ENCODE data around the gene MT1G. TPM values are rescaled to one million over a fixed set of nuclear protein-coding genes. Genes with fewer than 3 reads are reported as not detected.

Gene MT1G
- total RNA-seq, 1 experiment from 2014 or later, result not detected

- no TSS peak for BruUV-seq (replicated peaks)
- Mint-ChIP-seq H3K36me3 (ENCODE audit: insufficient read depth, unreplicated experiment) (no peaks in the 10 kb centered on the region), H3K27ac (ENCODE audit: unreplicated experiment) (no peak overlapping the region), H3K4me3 (ENCODE audit: low read depth, unreplicated experiment) (no peak overlapping the region), H3K27me3 (ENCODE audit: unreplicated experiment) (peaks cover 98% of the 10 kb centered on the region), H3K4me1 (ENCODE audit: low read depth, unreplicated experiment) (no peaks in the 10 kb centered on the region), H3K9me3 (ENCODE audit: low read depth, unreplicated experiment) (no peaks in the 10 kb centered on the region)
- CTCF ChIA-PET, result no interaction called here
- no peak for TF ChIP-seq CTCF (IDR thresholded peaks at IDR 0.05; ENCODE audit: unreplicated experiment)
- intact Hi-C loops (cut with micrococcal nuclease; ENCODE audit: unreplicated experiment), result no loop called here
- DNase-seq, result no peak
Measured at GRCh38 chr16:56664506-56664905, 3.4 kb downstream of the MT1G start.

- peaks cover 80% of the 10 kb centered on the region for H3K27me3 Mint-ChIP-seq (ENCODE audit: unreplicated experiment)
- no TSS peak for BruUV-seq (replicated peaks)
- no peaks in the 10 kb centered on the region for H3K4me1 Mint-ChIP-seq (ENCODE audit: low read depth, unreplicated experiment)
- intact Hi-C loops (cut with micrococcal nuclease; ENCODE audit: unreplicated experiment), result no loop called here
- DNase-seq, result no peak
- no peak overlapping the region for H3K4me3 Mint-ChIP-seq (ENCODE audit: low read depth, unreplicated experiment)
- CTCF ChIA-PET, result interaction anchor here (0.6 kb wide), 2 partner anchors 17 to 38 kb away, joined by 4 to 5 read pairs; no protein-coding TSS in a partner anchor
- H3K36me3 Mint-ChIP-seq (ENCODE audit: insufficient read depth, unreplicated experiment), result peaks cover 5% of the 10 kb centered on the region
- no peaks in the 10 kb centered on the region for H3K9me3 Mint-ChIP-seq (ENCODE audit: low read depth, unreplicated experiment)
- TF ChIP-seq CTCF (IDR thresholded peaks at IDR 0.05; ENCODE audit: unreplicated experiment), result no peak
- H3K27ac Mint-ChIP-seq (ENCODE audit: unreplicated experiment), result no peak overlapping the region
Measured at GRCh38 chr16:56662357-56663354, 5.2 kb downstream of the MT1G start.

- Mint-ChIP-seq H3K4me3 (ENCODE audit: low read depth, unreplicated experiment) (peak overlapping the region; percentile 75), H3K27ac (ENCODE audit: unreplicated experiment) (peak overlapping the region; percentile 11), H3K27me3 (ENCODE audit: unreplicated experiment) (peaks cover 38% of the 10 kb centered on the region), H3K9me3 (ENCODE audit: low read depth, unreplicated experiment) (no peaks in the 10 kb centered on the region), H3K4me1 (ENCODE audit: low read depth, unreplicated experiment) (no peaks in the 10 kb centered on the region), H3K36me3 (ENCODE audit: insufficient read depth, unreplicated experiment) (peaks cover 12% of the 10 kb centered on the region)
- BruUV-seq (replicated peaks), result no TSS peak
- TF ChIP-seq CTCF (IDR thresholded peaks at IDR 0.05; ENCODE audit: unreplicated experiment), result no peak
- intact Hi-C loops (cut with micrococcal nuclease; ENCODE audit: unreplicated experiment), result no loop called here
- CTCF ChIA-PET, result interaction anchor here (0.9 kb wide), 1 partner anchor 55 kb away, joined by 3 read pairs; no protein-coding TSS in a partner anchor
- no peak for DNase-seq
Measured at GRCh38 chr16:56658327-56658875, 9.5 kb downstream of the MT1G start.

GRCh38 chr16:56657555-56658326 is 10.1 kb downstream of the MT1G start, which contains the start of gene MT1F:
Gene MT1F (plus strand): TSS chr16:56657959. CDS start chr16:56658059, 100 bp downstream.
- intact Hi-C loops (cut with micrococcal nuclease; ENCODE audit: unreplicated experiment), result no loop called here
- CTCF ChIA-PET, result interaction anchor here (0.6 to 0.9 kb wide), 6 partner anchors 27 to 737 kb away, joined by 3 to 5 read pairs (median 3); no protein-coding TSS in a partner anchor
- peaks cover 38% of the 10 kb centered on the region for H3K27me3 Mint-ChIP-seq (ENCODE audit: unreplicated experiment)

More at GRCh38 chr16:56657555-56658326, 10.1 kb downstream of the MT1G start, which contains the start of gene MT1F:
- TF ChIP-seq CTCF (IDR thresholded peaks at IDR 0.05; ENCODE audit: unreplicated experiment), result no peak
- H3K4me3 Mint-ChIP-seq (ENCODE audit: low read depth, unreplicated experiment), result peak within 1 kb of the TSS; percentile 75
- no TSS peak for BruUV-seq (replicated peaks)
- DNase-seq, result peak; percentile 83
- no peaks in the 10 kb centered on the region for H3K4me1 Mint-ChIP-seq (ENCODE audit: low read depth, unreplicated experiment)
- H3K9me3 Mint-ChIP-seq (ENCODE audit: low read depth, unreplicated experiment), result no peaks in the 10 kb centered on the region
- peaks cover 12% of the 10 kb centered on the region for H3K36me3 Mint-ChIP-seq (ENCODE audit: insufficient read depth, unreplicated experiment)
- peak within 1 kb of the TSS; percentile 11 for H3K27ac Mint-ChIP-seq (ENCODE audit: unreplicated experiment)
